LNCaP clone FGC (cell line): Measurements from ENCODE around the gene TMEM151A.

Experiments
- DNase-seq: peaks from one replicate; pipeline ENCODE4 v3.0.0-alpha.2; 2011; ENCODE audit warnings: low read depth
- H3K4me3 ChIP-seq: 2 replicates; pipeline ENCODE4 v1.5.1; 2011; ENCODE audit warnings: mild to moderate bottlenecking, low read depth, low read length, control low read depth
- CTCF ChIP-seq: IDR thresholded peaks from 2 replicates; pipeline ENCODE4 v1.5.1; 2012; ENCODE audit warnings: mild to moderate bottlenecking; ENCODE audit not compliant: control insufficient read depth, insufficient read depth; ENCODE audit errors: extremely low read depth

Gene TMEM151A

DNA sequence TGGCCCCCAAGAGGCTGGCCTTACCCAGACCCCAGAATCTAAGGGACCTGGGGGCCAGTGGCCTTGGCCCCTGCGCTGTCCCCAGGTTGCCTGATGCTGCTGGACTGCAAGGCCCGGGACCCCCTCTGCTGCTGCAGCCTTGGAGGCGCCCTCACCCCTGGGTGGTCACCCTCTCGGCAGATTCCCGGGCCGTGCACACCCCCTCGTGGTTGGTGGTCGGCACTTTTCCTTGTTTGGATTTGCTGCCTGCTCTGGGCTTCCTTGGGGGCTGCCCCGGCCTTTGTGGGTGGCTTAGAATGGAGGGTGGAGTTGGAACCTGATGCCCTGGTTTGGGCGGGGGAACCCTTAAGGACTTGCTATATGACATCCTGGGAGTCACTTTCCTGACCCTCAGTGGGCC is 39.2 kb downstream of the TMEM151A start:
- TF ChIP-seq CTCF = no peak
- no peak for DNase-seq
- no peak overlapping the region for H3K4me3 ChIP-seq

GRCh38 chr11:66331542-66332370 is 40.1 kb downstream of the TMEM151A start:
- no peak for DNase-seq
- TF ChIP-seq CTCF = no peak
- H3K4me3 ChIP-seq = no peak overlapping the region

DNA sequence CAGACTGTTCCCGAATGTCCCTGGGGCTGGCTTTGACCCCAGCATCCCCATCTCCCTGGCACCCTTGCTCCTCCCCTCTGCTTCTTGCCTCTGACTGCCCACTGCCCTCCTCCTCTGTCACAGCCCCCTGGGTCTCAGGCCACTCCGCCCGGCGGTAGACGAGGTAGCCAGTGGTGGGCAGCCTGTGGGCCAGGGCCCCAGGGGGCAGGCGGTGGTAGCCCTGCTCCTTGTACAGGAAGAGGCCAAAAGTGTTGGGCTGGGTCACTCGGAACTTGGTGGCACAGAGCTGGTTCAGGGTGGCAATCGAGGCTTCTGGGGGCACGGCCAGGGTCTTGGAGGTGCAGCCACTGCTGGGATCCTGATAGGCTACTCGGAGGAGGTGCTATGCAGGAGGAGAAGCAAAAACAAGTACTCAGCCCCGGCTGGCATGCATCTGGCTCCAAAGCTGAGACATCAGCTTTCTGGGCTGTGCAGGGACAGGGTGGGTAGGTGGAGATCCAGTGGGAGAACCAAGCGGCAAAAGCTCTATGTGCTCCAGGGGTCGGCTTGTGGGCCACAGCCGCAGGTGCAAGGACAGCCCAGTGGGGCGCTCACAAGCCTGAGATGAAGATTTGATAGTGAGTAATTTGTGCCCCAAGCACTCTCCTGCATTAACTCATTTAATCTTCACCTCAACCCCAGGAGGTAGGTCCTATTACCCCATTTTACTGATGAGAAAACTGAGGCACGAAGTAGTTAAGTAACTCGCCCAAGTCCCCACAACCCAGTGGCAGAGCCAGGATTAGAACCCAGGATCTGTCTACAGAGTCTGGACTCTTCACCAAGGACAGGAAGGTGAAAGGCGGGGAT is 40.9 kb downstream of the TMEM151A start:
- DNase-seq = no peak
- H3K4me3 ChIP-seq = no peak overlapping the region
- no peak for TF ChIP-seq CTCF

- no peak overlapping the region for H3K4me3 ChIP-seq
- no peak for TF ChIP-seq CTCF
- DNase-seq = no peak
Measured at GRCh38 chr11:66333220-66333877, 41.7 kb downstream of the TMEM151A start.

- no peak for TF ChIP-seq CTCF
- H3K4me3 ChIP-seq = no peak overlapping the region
- no peak for DNase-seq
Measured at GRCh38 chr11:66333896-66334604, 42.4 kb downstream of the TMEM151A start.
